GM10266 (cell line): ENCODE measurements around the gene THAP2.

Source experiments
- DNase-seq: peaks from one replicate; pipeline ENCODE4 v3.0.0; 2012; ENCODE audit errors: extremely low spot score
- CTCF ChIP-seq: IDR thresholded peaks from 2 replicates; pipeline ENCODE4 v1.5.1; 2012; ENCODE audit warnings: mild to moderate bottlenecking, low read depth; ENCODE audit not compliant: control insufficient read depth, insufficient read depth; ENCODE audit errors: missing control alignments

The THAP2 gene

GRCh38 chr12:71648537-71648936 lies 15.6 kb upstream of the THAP2 start:
- no peak for DNase-seq
- no peak for TF ChIP-seq CTCF

GRCh38 chr12:71649401-71649800 lies 14.7 kb upstream of the THAP2 start:
- no peak for TF ChIP-seq CTCF
- DNase-seq: no peak

- no peak for DNase-seq
- TF ChIP-seq CTCF: no peak
Observed at GRCh38 chr12:71652656-71653055, 11.4 kb upstream of the THAP2 start.

- DNase-seq: no peak
- TF ChIP-seq CTCF: no peak
Observed at GRCh38 chr12:71653137-71653536, 11.0 kb upstream of the THAP2 start.

GRCh38 chr12:71654200-71654599 lies 9.9 kb upstream of the THAP2 start:
- no peak for DNase-seq
- TF ChIP-seq CTCF: no peak

GRCh38 chr12:71655495-71655894 lies 8.6 kb upstream of the THAP2 start:
- DNase-seq: no peak
- TF ChIP-seq CTCF: no peak

GRCh38 chr12:71655907-71656306 lies 8.2 kb upstream of the THAP2 start:
- TF ChIP-seq CTCF: no peak
- no peak for DNase-seq
